Globus pallidus (tissue), 1 donor: Measurements from ENCODE around the gene PPARD.

Experiments used
- DNase-seq: peaks from one replicate; pipeline ENCODE4 v3.0.0-alpha.2; 2015; ENCODE audit warnings: low spot score

The PPARD gene

DNA sequence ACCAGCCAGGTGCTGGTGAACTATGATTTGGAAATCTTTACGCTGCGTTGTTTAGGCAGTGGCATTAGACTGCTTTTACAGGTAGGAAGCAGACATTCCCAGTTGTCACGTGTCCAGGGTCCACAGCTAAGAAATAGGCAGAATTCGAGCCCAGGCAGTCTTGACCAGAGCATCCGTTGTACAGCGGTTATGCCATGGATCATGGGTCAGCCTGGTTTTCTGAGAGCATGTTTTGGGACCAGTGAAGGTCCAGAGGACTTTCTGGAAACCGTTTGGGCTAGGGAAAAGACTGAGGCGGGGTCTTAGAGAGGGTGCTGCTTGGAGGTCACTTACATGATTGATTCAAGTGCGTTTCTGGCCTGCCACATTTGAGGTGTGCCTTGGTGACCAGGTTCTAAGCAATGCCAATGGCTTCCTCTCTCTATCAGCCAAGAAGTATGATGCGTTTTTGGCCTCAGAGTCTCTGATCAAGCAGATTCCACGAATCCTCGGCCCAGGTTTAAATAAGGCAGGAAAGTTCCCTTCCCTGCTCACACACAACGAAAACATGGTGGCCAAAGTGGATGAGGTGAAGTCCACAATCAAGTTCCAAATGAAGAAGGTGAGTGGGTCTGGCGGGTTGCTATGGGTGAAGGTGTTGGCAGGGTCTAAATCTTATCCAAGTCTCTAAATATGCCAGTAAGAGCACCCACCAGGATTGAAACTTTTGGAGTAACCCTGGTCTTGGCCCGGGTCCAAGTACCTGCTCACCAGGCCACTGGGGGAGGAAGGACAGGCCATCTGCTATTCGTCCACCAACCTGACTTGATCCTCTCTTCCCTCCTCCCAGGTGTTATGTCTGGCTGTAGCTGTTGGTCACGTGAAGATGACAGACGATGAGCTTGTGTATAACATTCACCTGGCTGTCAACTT lies 127.6 kb downstream of the PPARD start:
- DNase-seq, result no peak

GRCh38 chr6:35470663-35471120 lies 128.3 kb downstream of the PPARD start:
- DNase-seq, result no peak

DNA sequence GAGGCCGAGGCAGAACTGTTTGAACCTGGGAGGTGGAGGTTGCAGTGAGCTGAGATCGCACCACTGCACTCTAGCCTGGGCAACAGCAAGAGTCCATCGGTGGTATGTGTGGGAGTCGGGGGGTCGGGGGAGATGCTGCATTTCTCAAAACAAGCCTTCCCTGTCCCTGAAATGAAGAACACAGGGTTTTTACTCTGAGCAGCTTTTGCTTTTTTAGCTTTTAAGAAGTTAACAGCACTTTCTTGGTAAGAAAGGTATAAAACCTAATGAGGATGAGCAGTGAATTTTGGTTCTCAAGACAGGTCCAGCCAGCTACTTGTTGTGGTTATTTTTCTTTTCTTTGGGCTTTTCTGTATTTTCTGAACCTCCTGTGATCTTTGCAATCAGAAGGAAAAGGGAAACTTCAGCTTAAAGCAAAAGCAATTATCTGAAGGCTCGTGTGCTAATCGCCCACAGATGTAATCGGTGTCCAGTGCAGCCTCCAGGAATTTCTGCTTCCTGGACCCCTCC lies 129.5 kb downstream of the PPARD start:
- no peak for DNase-seq

DNA sequence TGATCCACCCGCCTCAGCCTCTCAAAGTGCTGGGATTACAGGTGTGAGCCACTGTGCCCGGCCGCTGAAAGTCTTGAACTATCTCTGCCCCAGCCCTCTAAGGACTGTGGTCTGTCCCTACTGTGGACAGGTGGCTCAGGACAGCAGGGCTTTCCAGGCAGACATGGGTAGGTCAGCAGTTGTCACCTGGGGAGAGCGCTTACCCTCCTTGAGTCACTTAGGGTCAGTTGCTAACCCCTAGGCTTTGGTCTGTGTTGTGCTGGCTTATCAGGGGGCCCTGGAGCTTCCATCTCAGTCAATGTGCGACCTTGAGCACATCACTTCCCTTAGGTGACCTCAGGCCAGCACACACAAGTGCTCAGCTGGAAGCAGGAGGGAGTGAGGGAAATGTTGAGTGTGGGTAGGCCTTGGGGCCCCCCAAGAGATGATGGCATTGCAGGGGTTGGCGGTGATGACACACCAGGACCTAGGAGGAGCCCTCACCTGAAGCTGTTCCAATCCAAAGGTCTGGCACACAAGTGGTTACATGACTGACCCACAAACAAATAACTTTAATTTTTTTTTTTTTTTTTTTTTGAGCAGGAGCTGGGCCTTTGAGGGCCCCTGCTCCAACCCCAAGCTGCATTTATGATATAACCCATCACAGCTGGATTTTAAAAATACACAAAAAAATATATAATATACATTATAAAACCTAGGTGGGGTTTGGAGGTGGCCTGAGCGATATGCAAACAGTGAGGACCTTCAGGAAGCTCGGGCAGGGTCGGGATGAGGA lies 130.9 kb downstream of the PPARD start:
- no peak for DNase-seq

DNA sequence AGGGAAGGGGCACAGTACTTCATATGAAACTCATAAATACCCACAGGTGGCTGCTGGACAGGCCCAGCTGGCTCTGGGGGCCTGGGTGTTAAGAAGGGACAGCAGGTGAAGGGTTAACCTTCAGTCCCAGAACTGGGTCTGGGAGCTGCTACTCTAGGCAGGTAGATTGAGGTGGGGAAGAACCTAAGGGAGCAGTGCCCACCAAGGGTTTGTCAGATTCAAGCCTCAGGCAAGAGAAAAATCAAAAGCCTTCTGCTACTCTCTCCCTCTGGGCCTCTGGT lies 131.4 kb downstream of the PPARD start:
- DNase-seq, result no peak

DNA sequence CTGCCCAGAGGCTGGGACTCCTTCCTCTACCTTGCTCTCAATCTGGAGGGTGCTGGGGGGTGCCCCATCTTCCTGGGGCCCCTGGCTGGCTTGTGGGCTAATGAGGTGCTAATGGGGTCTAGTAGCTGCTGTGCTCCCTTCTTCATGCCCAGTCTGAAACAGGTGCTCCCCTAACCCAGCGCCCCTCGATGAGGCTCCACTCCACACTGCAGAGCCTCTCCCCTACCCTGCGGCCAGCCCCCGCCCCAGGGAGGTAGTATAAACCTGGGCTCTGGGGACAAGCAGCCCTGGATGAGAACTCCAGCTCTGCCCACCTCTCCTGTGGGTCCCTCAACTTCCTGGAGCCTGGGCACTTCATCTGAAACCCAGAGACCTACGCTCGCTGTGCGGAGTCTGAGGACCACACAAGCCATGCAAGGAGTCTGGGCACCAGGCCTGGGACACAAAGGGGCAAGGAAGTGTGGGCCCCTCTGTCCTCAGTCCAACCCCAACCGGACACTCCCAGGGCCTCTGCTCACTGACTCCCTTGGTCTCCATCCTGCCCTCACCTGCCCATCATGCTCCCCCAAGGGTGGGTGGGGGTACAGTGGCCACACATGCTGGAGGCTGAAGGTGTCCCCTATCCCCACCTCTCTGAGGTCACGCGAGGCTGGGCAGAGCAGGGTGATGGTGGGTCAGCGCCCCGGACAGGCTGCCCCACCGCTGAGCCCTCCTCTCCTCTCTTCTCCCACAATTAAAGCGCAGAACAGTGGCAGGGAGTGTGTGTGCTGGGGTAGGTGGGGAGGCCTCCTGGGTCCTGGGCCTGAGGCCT lies 132.0 kb downstream of the PPARD start:
- DNase-seq, result no peak

GRCh38 chr6:35474942-35475570 lies 132.7 kb downstream of the PPARD start:
- no peak for DNase-seq

DNA sequence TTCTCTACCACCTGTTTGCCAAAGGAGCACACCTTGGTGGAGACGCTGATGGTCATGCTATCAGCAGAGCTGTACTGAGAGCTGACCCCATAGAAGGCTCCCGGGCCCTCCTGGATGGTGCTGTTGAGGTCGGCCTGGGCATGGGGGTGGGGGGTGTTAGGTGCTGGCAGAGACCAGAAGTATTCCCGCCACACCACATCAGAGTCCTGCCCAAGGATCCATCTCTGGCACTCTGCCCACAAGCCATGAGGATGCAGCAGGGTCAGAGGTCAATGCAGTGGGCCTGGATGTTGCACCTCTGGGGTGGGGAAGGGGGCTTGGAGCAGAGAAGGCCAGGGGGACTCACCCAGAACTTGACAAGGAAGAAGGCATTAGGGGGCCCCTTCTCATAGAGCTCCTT lies 133.2 kb downstream of the PPARD start:
- no peak for DNase-seq

DNA sequence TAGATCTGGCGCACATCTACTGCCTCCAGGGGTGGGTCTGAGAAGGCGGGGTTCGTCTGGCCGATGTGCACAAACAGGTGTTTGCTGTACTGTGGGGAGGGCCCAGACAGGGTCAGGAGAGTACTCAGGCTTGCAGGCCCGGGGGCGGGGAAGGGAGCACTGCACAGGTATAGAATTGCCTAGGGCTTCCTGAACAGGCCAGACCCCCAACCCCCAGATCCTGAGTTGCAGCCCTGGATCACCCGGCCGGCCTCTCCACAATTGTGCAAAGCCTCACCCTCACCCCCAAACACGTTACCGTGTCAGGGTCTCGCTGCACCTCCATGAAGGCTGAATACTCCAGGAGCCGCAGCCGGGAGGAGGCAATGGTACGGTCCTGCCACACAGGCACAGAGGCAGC lies 133.6 kb downstream of the PPARD start:
- no peak for DNase-seq

DNA sequence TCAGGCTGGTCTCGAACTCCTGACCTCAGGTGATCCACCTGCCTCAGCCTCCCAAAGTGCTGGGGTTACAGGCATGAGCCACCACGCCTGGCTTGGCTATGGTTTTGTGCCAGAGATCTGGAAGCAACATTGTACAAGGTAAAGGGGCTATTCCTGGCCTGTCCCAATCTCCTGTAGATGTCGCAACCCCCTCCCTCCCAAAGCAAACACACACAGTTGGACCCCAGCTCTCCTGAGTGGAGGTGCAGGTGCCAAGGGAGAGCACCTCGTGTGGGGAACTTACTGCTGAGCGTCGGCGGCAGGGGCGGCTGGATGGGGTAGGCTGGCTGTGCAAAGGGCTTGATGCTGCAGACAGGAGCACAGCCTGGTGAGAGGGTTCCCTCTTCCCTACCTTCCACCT lies 134.7 kb downstream of the PPARD start:
- DNase-seq, result no peak
